Loucy (cell line): Measurements from ENCODE around the gene ZNF516.

Source experiments
- EZH2phosphoT487 ChIP-seq: fragments of 200-600 bp; IDR thresholded peaks from 2 replicates; pipeline ENCODE4 v1.6.1; 2018; ENCODE audit warnings: antibody characterized with exemption, mild to moderate bottlenecking, moderate library complexity, borderline replicate concordance
- TF ChIP-seq, protein P1 (sequence below): fragments of 200-600 bp; sonication (generic); conservative IDR thresholded peaks from 2 replicates; pipeline ENCODE4 v1.5.1; 2014; ENCODE audit warnings: mild to moderate bottlenecking, antibody characterized with exemption, low read length

DNA sequence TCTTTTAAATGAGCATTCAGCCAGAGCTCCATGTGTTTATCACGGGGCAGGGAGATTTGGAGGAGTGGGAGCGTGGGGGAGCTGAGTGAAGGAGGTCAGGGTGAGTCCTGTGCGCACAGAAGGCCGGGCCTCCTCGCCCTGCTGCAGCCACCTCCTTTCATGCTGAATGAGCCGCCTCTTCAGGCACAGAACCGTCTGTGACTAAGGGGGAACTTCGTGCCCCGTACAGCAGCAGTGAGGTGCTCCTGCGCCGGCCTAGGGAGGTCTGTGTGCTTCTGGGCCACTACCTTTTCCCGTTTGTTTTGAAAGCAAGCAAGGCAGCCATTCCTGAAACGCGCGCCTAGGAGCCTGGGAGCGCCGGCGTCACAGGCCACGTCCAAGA, 27.1 kb upstream of the ZNF516 start:
- TF ChIP-seq, protein P1, sequence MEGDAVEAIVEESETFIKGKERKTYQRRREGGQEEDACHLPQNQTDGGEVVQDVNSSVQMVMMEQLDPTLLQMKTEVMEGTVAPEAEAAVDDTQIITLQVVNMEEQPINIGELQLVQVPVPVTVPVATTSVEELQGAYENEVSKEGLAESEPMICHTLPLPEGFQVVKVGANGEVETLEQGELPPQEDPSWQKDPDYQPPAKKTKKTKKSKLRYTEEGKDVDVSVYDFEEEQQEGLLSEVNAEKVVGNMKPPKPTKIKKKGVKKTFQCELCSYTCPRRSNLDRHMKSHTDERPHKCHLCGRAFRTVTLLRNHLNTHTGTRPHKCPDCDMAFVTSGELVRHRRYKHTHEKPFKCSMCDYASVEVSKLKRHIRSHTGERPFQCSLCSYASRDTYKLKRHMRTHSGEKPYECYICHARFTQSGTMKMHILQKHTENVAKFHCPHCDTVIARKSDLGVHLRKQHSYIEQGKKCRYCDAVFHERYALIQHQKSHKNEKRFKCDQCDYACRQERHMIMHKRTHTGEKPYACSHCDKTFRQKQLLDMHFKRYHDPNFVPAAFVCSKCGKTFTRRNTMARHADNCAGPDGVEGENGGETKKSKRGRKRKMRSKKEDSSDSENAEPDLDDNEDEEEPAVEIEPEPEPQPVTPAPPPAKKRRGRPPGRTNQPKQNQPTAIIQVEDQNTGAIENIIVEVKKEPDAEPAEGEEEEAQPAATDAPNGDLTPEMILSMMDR = no peak
- no peak for TF ChIP-seq EZH2phosphoT487
